T-cell (primary cell): Measurements from ENCODE around the gene EPN3. TPM values are rescaled to one million over a fixed set of nuclear protein-coding genes. Genes with fewer than 3 reads are reported as not detected.
A peak's percentile ranks its signal among the peaks of the same experiment; 100 is the strongest.

Experiments
- ATAC-seq, 4 experiments: fragments of 200-7000 bp in 3 of 4; fragments of 150-1000 bp in 1 of 4; cut with Tn5 transposase; replicated peaks in 1 of 4; 1 replicate in 3 of 4; 2 replicates in 1 of 4; pipeline ENCODE4 v1.10.0; 2021; ENCODE audit warnings: moderate library complexity in 3 of 4, mild to moderate bottlenecking in 2 of 4, moderate number of reproducible peaks in 1 of 4
- CTCF ChIA-PET, 2 donors: fragments of 300-600 bp; sonication (Branson Sonifier 250); formaldehyde crosslinking; loops; one replicate each; lab custom pipeline; 2022; ENCODE audit warnings: antibody characterized with exemption in 2 of 2; lab: Charles Lee
- POLR2A ChIA-PET, 2 donors: fragments of 300-600 bp; sonication (Branson Sonifier 250); formaldehyde crosslinking; loops; one replicate each; lab custom pipeline; 2022; ENCODE audit warnings: antibody characterized with exemption in 2 of 2; lab: Charles Lee
- DNase-seq, 35 experiments: peaks; one replicate each; pipeline versions ENCODE4 v3.0.0 to v3.0.0-alpha.2; 2013 to 2023
- H3K27ac ChIP-seq: one replicate; pipeline ENCODE4 v1.5.1; 2013; ENCODE audit warnings: low read length
- H3K27me3 ChIP-seq, 2 experiments: replicated peaks in 1 of 2; 1 replicate in 1 of 2; 2 replicates in 1 of 2; pipeline versions ENCODE4 v1.6.1 to v1.7.0; 2013; ENCODE audit warnings: low read length in 1 of 2, mixed read lengths in 1 of 2; ENCODE audit not compliant: control insufficient read depth in 2 of 2, insufficient read depth in 2 of 2; ENCODE audit errors: extremely low read depth in 1 of 2
- H3K36me3 ChIP-seq, 2 donors: 1 replicate in 1 of 2; 2 replicates in 1 of 2; pipeline versions ENCODE4 v1.6.1 to v1.7.0; 2013; ENCODE audit warnings: low read length in 1 of 2; ENCODE audit not compliant: control insufficient read depth in 2 of 2, insufficient read depth in 1 of 2; ENCODE audit errors: extremely low read depth in 1 of 2
- H3K4me1 ChIP-seq, 2 experiments: 1 replicate in 1 of 2; 2 replicates in 1 of 2; pipeline versions ENCODE4 v1.6.1 to v1.7.0; 2013; ENCODE audit warnings: low read length in 2 of 2, mixed read lengths in 1 of 2; ENCODE audit not compliant: insufficient read depth in 2 of 2, control insufficient read depth in 1 of 2; ENCODE audit errors: extremely low read depth in 1 of 2
- H3K4me3 ChIP-seq, 2 donors: 1 replicate in 1 of 2; 2 replicates in 1 of 2; pipeline versions ENCODE4 v1.5.1 to v1.7.0; 2013; ENCODE audit warnings: mild to moderate bottlenecking in 2 of 2, low read length in 1 of 2, moderate library complexity in 1 of 2; ENCODE audit not compliant: control insufficient read depth in 1 of 2; ENCODE audit errors: extremely low read depth in 1 of 2
- H3K9me3 ChIP-seq: 2 replicates; pipeline ENCODE4 v1.7.0; 2013
- H3K27ac Mint-ChIP-seq, 2 donors: one replicate each; pipeline ENCODE4 v1.8.0; 2020 to 2021; ENCODE audit warnings: mild to moderate bottlenecking in 2 of 2, mixed read lengths in 2 of 2
- H3K27me3 Mint-ChIP-seq, 2 donors: one replicate each; pipeline ENCODE4 v1.8.0; 2021 to 2022; ENCODE audit warnings: mixed read lengths in 2 of 2
- H3K36me3 Mint-ChIP-seq: one replicate; pipeline ENCODE4 v1.8.0; 2021; ENCODE audit warnings: mixed read lengths
- H3K4me1 Mint-ChIP-seq, 3 donors: one replicate each; pipeline ENCODE4 v1.8.0; 2020 to 2022; ENCODE audit warnings: mixed read lengths in 3 of 3, mild to moderate bottlenecking in 1 of 3
- H3K4me3 Mint-ChIP-seq, 3 donors: one replicate each; pipeline ENCODE4 v1.8.0; 2020 to 2022; ENCODE audit warnings: mild to moderate bottlenecking in 3 of 3, mixed read lengths in 3 of 3, moderate library complexity in 3 of 3
- H3K9me3 Mint-ChIP-seq, 3 donors: one replicate each; pipeline ENCODE4 v1.8.0; 2020 to 2022; ENCODE audit warnings: mixed read lengths in 3 of 3
- WGBS: methylation state at CpG from one replicate; pipeline ENCODE4 v1.1.5; 2013; ENCODE audit warnings: missing lambda C conversion rate; ENCODE audit not compliant: insufficient coverage; 5-methylcytosine and 5-hydroxymethylcytosine counted together
- total RNA-seq, 35 experiments: library from RNA in 6 of 35; stranded (reverse) in 6 of 35; fragments of 120-200 nt in 1 of 35; gene quantifications; one replicate each; pipeline versions ENCODE4 v1.2.1 to v1.2.4 and lab custom pipeline; 2013 to 2026

EPN3 gene
- total RNA-seq, 5 donors from 2014 or later (not counting 1 experiment from before 2014, with no cell fraction given), result 0.08 to 0.44 TPM; not detected in 3

DNA sequence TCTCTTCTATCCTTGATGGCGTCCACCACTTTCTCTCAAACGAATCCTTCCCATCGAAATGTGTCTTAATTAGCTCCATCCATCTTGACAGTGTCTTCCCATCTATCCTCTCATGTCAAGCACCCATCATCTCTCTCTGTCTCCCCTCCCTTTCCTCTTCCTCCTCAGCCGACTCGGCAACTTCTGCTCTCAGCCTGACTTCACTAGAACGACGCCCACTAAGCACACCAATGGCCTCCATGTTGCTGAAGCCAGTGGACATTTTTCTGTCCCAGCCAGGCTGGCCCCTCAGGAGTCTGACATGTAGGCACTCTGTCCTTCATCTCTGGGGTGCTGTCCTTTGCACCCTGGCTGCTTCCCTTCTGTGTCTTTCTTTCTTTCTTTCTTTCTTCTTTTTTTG, 12.0 kb downstream of the EPN3 start:
- DNase-seq (no peak), ATAC-seq (no peak)
- ChIA-PET CTCF (interaction anchor here in 1 of 2 donors (0.5 kb wide), 1 partner anchor 685 kb away, joined by 6 read pairs; no protein-coding TSS in a partner anchor), POLR2A (no interaction called here)
- Mint-ChIP-seq H3K9me3 (no peaks in the 10 kb centered on the region), H3K27ac (peak overlapping the region in 1 of 2 donors; percentile 28), H3K4me1 (peaks cover 20 to 32% (median 20%) of the 10 kb centered on the region in 3 donors), H3K4me3 (peak overlapping the region in 1 of 3 donors; percentile 15), H3K27me3 (peaks cover 7 to 14% of the 10 kb centered on the region in 2 donors), H3K36me3 (no peaks in the 10 kb centered on the region)
- H3K4me1 ChIP-seq, result peaks cover 0 to 37% of the 10 kb centered on the region in 2 experiments
- H3K4me3 ChIP-seq, result no peak overlapping the region
- 55% methylated on average over 7 of the region's 7 CpGs for WGBS
- peaks cover 0 to 33% of the 10 kb centered on the region in 2 experiments for H3K27me3 ChIP-seq
- no peaks in the 10 kb centered on the region for H3K36me3 ChIP-seq
- H3K9me3 ChIP-seq, result no peaks in the 10 kb centered on the region
- H3K27ac ChIP-seq, result no peak overlapping the region

DNA sequence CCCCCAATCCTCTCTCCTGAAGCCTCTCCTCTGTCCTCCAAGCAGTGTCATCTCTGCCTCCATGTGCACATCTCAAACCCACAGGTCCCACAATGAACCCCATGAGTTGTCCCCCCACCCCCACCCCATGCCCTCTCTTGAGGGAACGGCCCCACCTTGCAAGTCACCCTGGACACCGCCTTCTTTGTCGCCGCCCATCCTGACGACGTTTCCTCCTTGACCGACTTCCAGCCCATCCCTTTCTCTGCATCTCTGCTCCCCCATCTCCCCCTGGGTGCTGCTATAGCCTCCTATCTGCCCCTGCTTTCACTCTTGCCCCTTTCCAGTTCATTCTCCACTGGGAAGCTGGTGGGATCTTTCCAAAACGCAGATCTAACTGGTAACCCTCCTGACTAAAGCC, 12.8 kb downstream of the EPN3 start:
- Histone ChIP-seq H3K4me1 (peaks cover 0 to 37% of the 10 kb centered on the region in 2 experiments), H3K36me3 (no peaks in the 10 kb centered on the region), H3K27me3 (peaks cover 0 to 33% of the 10 kb centered on the region in 2 experiments), H3K27ac (no peak overlapping the region), H3K9me3 (no peaks in the 10 kb centered on the region), H3K4me3 (no peak overlapping the region)
- Mint-ChIP-seq H3K4me1 (peaks cover 20 to 32% (median 20%) of the 10 kb centered on the region in 3 donors), H3K4me3 (no peak overlapping the region), H3K27ac (no peak overlapping the region), H3K27me3 (peaks cover 7 to 14% of the 10 kb centered on the region in 2 donors), H3K36me3 (peaks cover under 1% of the 10 kb centered on the region), H3K9me3 (no peaks in the 10 kb centered on the region)
- DNase-seq (no peak), ATAC-seq (no peak)
- POLR2A ChIA-PET, result no interaction called here
- CTCF ChIA-PET, result no interaction called here
- WGBS, result 60% methylated on average over 8 of the region's 8 CpGs

DNA sequence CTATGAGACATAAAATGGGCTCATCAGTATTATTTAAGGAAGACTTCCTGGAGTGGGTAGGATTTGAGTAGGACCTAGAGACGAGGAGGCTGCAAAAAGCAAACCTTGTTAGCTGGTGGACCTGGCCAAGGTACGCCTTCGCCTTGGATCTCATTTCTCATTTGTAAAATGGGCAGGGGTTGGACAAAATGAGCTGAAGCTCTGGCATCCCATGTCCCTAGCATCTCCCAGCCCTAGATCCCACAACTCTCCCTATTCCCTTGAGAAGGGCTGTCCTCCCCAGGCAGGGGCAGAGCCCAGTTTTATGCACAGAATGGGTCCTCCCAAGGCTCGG, 14.1 kb downstream of the EPN3 start:
- Mint-ChIP-seq H3K4me3 (peak overlapping the region; percentile 13 to 77 (median 63)), H3K4me1 (peaks cover 16 to 28% (median 18%) of the 10 kb centered on the region in 3 donors), H3K27me3 (peaks cover 7 to 14% of the 10 kb centered on the region in 2 donors), H3K27ac (peak overlapping the region in 1 of 2 donors; percentile 52), H3K36me3 (peaks cover 3% of the 10 kb centered on the region), H3K9me3 (no peaks in the 10 kb centered on the region)
- POLR2A ChIA-PET, result no interaction called here
- H3K4me3 ChIP-seq, result peak overlapping the region; percentile 35
- ATAC-seq, result no peak
- DNase-seq, result no peak
- peaks cover 0 to 33% of the 10 kb centered on the region in 2 experiments for H3K27me3 ChIP-seq
- peaks cover 0 to 30% of the 10 kb centered on the region in 2 experiments for H3K4me1 ChIP-seq
- H3K36me3 ChIP-seq, result no peaks in the 10 kb centered on the region
- WGBS, result 67% methylated on average over 3 of the region's 4 CpGs
- H3K9me3 ChIP-seq, result no peaks in the 10 kb centered on the region
- no peak overlapping the region for H3K27ac ChIP-seq
- CTCF ChIA-PET, result interaction anchor here in 1 of 2 donors (0.6 kb wide), 1 partner anchor 79 kb away, joined by 3 read pairs; no protein-coding TSS in a partner anchor

DNA sequence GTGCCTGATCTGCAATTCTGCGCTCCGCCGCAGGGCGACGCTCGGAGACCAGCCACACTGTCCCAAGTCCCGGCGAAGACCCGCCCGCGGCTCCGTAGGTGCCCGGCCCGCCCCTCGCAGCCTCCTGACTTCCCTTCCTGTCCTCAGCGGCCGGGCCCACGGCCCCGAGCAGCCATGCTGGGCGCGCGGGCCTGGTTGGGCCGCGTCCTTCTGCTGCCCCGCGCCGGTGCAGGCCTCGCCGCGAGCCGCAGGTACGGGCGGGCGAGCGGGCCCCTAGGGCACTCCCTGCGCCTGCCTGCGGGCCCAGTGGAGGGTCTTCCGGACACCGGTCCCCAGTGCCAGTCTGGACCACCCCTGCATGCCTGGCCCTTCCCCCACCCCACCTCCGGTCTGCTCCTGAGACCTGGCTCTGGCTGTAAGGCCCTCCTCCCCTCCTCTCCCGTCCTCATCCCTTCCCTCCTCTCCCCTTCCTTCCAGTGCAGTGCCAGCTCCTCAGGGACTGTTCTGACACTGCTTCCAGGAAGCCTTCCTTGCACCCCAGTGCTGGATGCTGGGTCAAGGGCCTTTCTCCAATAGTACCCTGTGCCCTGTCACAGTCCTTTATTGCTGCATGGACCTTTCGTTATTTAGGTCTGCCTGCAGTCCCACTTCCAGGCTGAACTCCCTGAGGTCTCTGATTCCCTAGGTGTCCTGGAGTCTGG, 14.7 kb downstream of the EPN3 start, which contains the start of gene SPATA20:
Gene SPATA20, plus strand, starts transcription at position 140 of the 701 bp plus-strand sequence. Its CDS starts 35 bp downstream, at position 175.
- peaks cover 7 to 14% of the 10 kb centered on the region in 2 donors for H3K27me3 Mint-ChIP-seq
- H3K4me3 Mint-ChIP-seq, result peak within 1 kb of the TSS; percentile 67 to 77 (median 71)
- no peaks in the 10 kb centered on the region for H3K9me3 ChIP-seq
- ATAC-seq (peak; percentile 79 to 87 (median 84)), DNase-seq (peak; percentile 60 to 94 (median 79))
- H3K27me3 ChIP-seq, result peaks cover 0 to 33% of the 10 kb centered on the region in 2 experiments
- ChIA-PET CTCF (interaction anchor here (0.6 kb wide), 2 partner anchors 79 to 305 kb away, joined by 3 to 7 read pairs; no protein-coding TSS in a partner anchor), POLR2A (interaction anchor here in 1 of 2 donors (0.6 kb wide), 1 partner anchor 15 kb away, joined by 6 read pairs; no protein-coding TSS in a partner anchor)
- H3K27ac Mint-ChIP-seq, result peak within 1 kb of the TSS in 1 of 2 donors; percentile 52
- no peaks in the 10 kb centered on the region for H3K9me3 Mint-ChIP-seq
- H3K27ac ChIP-seq, result no peak within 1 kb of the TSS
- peaks cover 15 to 25% (median 16%) of the 10 kb centered on the region in 3 donors for H3K4me1 Mint-ChIP-seq
- peaks cover 3% of the 10 kb centered on the region for H3K36me3 Mint-ChIP-seq
- peaks cover 0 to 27% of the 10 kb centered on the region in 2 experiments for H3K4me1 ChIP-seq
- no peaks in the 10 kb centered on the region for H3K36me3 ChIP-seq
- peak within 1 kb of the TSS; percentile 35 for H3K4me3 ChIP-seq
- WGBS, result 6% methylated on average over 42 of the region's 42 CpGs

DNA sequence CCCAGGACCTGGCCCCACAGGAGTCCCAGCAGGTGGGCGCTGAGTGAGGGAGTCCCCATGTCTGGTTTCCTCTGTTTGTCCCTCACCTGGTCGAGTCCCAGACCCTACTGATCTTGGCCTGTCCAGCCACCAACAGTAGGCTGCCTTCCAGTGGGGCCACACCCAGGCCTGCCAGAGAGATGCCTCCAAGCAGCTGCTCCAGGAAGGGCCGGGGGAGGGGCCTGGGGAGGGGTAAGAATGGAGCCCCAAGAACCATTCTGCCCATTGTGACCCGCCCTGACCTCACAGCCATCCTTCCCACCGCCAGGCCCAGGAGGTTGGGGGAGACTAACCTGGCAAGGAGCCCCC, 15.2 kb downstream of the EPN3 start:
- Mint-ChIP-seq H3K27me3 (peaks cover 7 to 14% of the 10 kb centered on the region in 2 donors), H3K9me3 (no peaks in the 10 kb centered on the region), H3K27ac (no peak overlapping the region), H3K4me1 (peaks cover 9 to 20% (median 11%) of the 10 kb centered on the region in 3 donors), H3K36me3 (peaks cover 3% of the 10 kb centered on the region), H3K4me3 (peak overlapping the region; percentile 67 to 77 (median 71))
- Histone ChIP-seq H3K27me3 (peaks cover 0 to 30% of the 10 kb centered on the region in 2 experiments), H3K36me3 (no peaks in the 10 kb centered on the region), H3K27ac (no peak overlapping the region), H3K4me3 (no peak overlapping the region), H3K9me3 (no peaks in the 10 kb centered on the region), H3K4me1 (peaks cover 0 to 22% of the 10 kb centered on the region in 2 experiments)
- 88% methylated on average over 2 of the region's 5 CpGs for WGBS
- DNase-seq (no peak), ATAC-seq (no peak)
- CTCF ChIA-PET, result interaction anchor here (0.6 to 0.8 kb wide), 2 partner anchors 9 to 304 kb away, joined by 3 to 7 read pairs; no protein-coding TSS in a partner anchor
- POLR2A ChIA-PET, result interaction anchor here in 1 of 2 donors (0.6 kb wide), 1 partner anchor 15 kb away, joined by 6 read pairs; no protein-coding TSS in a partner anchor

DNA sequence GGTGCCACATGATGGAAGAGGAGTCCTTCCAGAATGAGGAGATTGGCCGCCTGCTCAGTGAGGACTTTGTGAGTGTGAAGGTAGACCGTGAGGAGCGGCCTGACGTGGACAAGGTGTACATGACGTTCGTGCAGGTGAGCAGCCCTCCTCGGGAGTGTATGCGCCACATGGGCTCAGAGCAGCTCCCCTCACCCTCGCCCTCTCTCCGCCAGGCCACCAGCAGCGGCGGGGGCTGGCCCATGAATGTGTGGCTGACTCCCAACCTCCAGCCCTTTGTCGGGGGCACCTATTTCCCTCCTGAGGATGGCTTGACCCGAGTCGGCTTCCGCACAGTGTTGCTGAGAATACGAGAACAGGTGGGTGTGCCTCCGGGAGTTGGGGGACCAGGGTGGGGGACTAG, 16.3 kb downstream of the EPN3 start:
- DNase-seq (no peak), ATAC-seq (no peak)
- H3K27ac ChIP-seq, result no peak overlapping the region
- CTCF ChIA-PET, result no interaction called here
- no peaks in the 10 kb centered on the region for H3K9me3 ChIP-seq
- no peak overlapping the region for H3K4me3 Mint-ChIP-seq
- WGBS, result 80% methylated on average over 13 of the region's 18 CpGs
- no peak overlapping the region for H3K27ac Mint-ChIP-seq
- H3K4me1 ChIP-seq, result peaks cover 0 to 18% of the 10 kb centered on the region in 2 experiments
- no peaks in the 10 kb centered on the region for H3K36me3 ChIP-seq
- H3K27me3 Mint-ChIP-seq, result peaks cover 7 to 11% of the 10 kb centered on the region in 2 donors
- H3K36me3 Mint-ChIP-seq, result peaks cover 3% of the 10 kb centered on the region
- H3K27me3 ChIP-seq, result peaks cover 0 to 22% of the 10 kb centered on the region in 2 experiments
- peaks cover 5 to 19% (median 9%) of the 10 kb centered on the region in 3 donors for H3K4me1 Mint-ChIP-seq
- H3K9me3 Mint-ChIP-seq, result no peaks in the 10 kb centered on the region
- H3K4me3 ChIP-seq, result no peak overlapping the region
- POLR2A ChIA-PET, result no interaction called here
